Natural killer cell (primary cell): Measurements from ENCODE around the gene PHACTR3. TPM values are rescaled to one million over a fixed set of nuclear protein-coding genes. Genes with fewer than 3 reads are reported as not detected.

Experiments
- ATAC-seq, 3 donors: fragments of 150-1000 bp in 2 of 3; fragments of 200-7000 bp in 1 of 3; cut with Tn5 transposase; 1 replicate in 1 of 3; 2 replicates in 2 of 3; pipeline ENCODE4 v1.10.0; 2021; ENCODE audit warnings: mild to moderate bottlenecking in 2 of 3, moderate library complexity in 2 of 3
- DNase-seq, 2 donors: peaks; one replicate each; pipeline versions ENCODE4 v3.0.0 to v3.0.0-alpha.2; 2013 to 2021; ENCODE audit warnings: mixed read lengths in 1 of 2
- H3K27ac ChIP-seq: one replicate; pipeline ENCODE4 v1.5.1; 2013; ENCODE audit warnings: mild to moderate bottlenecking, low read length
- H3K27me3 ChIP-seq: one replicate; pipeline ENCODE4 v1.6.1; 2013; ENCODE audit warnings: low read length; ENCODE audit not compliant: control insufficient read depth, insufficient read depth
- H3K36me3 ChIP-seq: one replicate; pipeline ENCODE4 v1.6.1; 2013; ENCODE audit warnings: low read length; ENCODE audit not compliant: control insufficient read depth, insufficient read depth
- H3K4me1 ChIP-seq: one replicate; pipeline ENCODE4 v1.6.1; 2013; ENCODE audit warnings: low read length; ENCODE audit not compliant: control insufficient read depth, insufficient read depth
- H3K4me3 ChIP-seq: one replicate; pipeline ENCODE4 v1.5.1; 2013; ENCODE audit warnings: low read length
- H3K9me3 ChIP-seq: one replicate; pipeline ENCODE4 v1.6.1; 2013; ENCODE audit warnings: low read length; ENCODE audit not compliant: control insufficient read depth, insufficient read depth
- H3K27ac Mint-ChIP-seq, 2 donors: one replicate each; pipeline ENCODE4 v1.8.0; 2022; ENCODE audit warnings: mild to moderate bottlenecking in 2 of 2, mixed read lengths in 2 of 2, moderate library complexity in 1 of 2
- H3K27me3 Mint-ChIP-seq, 2 donors: one replicate each; pipeline ENCODE4 v1.8.0; 2022; ENCODE audit warnings: low read depth in 2 of 2, mixed read lengths in 2 of 2
- H3K36me3 Mint-ChIP-seq: one replicate; pipeline ENCODE4 v1.8.0; 2022; ENCODE audit warnings: mixed read lengths
- H3K4me1 Mint-ChIP-seq, 2 donors: one replicate each; pipeline ENCODE4 v1.8.0; 2022; ENCODE audit warnings: mixed read lengths in 2 of 2
- H3K4me3 Mint-ChIP-seq: one replicate; pipeline ENCODE4 v1.8.0; 2022; ENCODE audit warnings: mild to moderate bottlenecking, moderate library complexity, mixed read lengths
- H3K9me3 Mint-ChIP-seq, 2 donors: one replicate each; pipeline ENCODE4 v1.8.0; 2022; ENCODE audit warnings: mixed read lengths in 2 of 2
- WGBS: methylation state at CpG from one replicate; pipeline ENCODE4 v1.1.7; 2013; ENCODE audit warnings: missing lambda C conversion rate; ENCODE audit not compliant: insufficient coverage; 5-methylcytosine and 5-hydroxymethylcytosine counted together
- intact Hi-C: fragments of 100-400 bp; cut with micrococcal nuclease; formaldehyde crosslinking; loops from one replicate; pipeline ENCODE4 v1.14.2; 2022
- total RNA-seq, 4 donors: library from RNA; stranded (reverse); fragments of 120-200 nt in 1 of 4; gene quantifications; one replicate each; pipeline versions ENCODE4 v1.2.3 to v1.2.4, GENCODE V29; 2013 to 2022
- TF ChIP-seq, protein P1 (sequence below): fragments of 200-600 bp; IDR thresholded peaks from one replicate; pipeline ENCODE4 v1.8.0; 2022; ENCODE audit warnings: antibody characterized with exemption

Gene PHACTR3
- total RNA-seq, 3 donors from 2014 or later (not counting 1 experiment from before 2014, with no cell fraction given): not detected

DNA sequence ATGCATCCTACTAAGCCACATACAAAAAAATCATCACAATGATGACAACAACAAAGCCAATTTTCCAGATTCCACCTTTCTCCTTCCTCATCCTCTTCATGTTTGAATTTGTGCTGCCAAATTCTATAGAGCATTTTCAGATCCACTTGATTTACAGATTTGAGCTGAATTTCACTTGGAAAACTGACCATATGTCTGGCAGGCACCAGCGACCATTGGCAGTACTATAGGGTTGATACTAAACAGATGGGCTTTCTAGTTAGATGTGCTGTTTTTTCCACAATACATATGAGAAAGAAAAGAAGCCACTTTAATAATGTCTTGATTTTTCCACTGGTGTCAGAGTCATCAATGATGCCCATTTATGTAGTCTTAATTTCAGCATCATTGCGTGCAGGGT lies 127.0 kb downstream of the PHACTR3 start:
- no peaks in the 10 kb centered on the region for H3K27me3 ChIP-seq
- Mint-ChIP-seq H3K4me3 (no peak overlapping the region), H3K4me1 (no peaks in the 10 kb centered on the region), H3K9me3 (no peaks in the 10 kb centered on the region), H3K27me3 (peaks cover 0 to 7% of the 10 kb centered on the region in 2 donors), H3K27ac (no peak overlapping the region), H3K36me3 (no peaks in the 10 kb centered on the region)
- no peak for DNase-seq
- no peaks in the 10 kb centered on the region for H3K4me1 ChIP-seq
- no peaks in the 10 kb centered on the region for H3K9me3 ChIP-seq
- intact Hi-C loops: no loop called here
- no peak overlapping the region for H3K4me3 ChIP-seq
- H3K36me3 ChIP-seq: no peaks in the 10 kb centered on the region
- no peak overlapping the region for H3K27ac ChIP-seq
- no peak for ATAC-seq
- 89% methylated on average over 1 of the region's 2 CpGs for WGBS
- TF ChIP-seq, protein P1, sequence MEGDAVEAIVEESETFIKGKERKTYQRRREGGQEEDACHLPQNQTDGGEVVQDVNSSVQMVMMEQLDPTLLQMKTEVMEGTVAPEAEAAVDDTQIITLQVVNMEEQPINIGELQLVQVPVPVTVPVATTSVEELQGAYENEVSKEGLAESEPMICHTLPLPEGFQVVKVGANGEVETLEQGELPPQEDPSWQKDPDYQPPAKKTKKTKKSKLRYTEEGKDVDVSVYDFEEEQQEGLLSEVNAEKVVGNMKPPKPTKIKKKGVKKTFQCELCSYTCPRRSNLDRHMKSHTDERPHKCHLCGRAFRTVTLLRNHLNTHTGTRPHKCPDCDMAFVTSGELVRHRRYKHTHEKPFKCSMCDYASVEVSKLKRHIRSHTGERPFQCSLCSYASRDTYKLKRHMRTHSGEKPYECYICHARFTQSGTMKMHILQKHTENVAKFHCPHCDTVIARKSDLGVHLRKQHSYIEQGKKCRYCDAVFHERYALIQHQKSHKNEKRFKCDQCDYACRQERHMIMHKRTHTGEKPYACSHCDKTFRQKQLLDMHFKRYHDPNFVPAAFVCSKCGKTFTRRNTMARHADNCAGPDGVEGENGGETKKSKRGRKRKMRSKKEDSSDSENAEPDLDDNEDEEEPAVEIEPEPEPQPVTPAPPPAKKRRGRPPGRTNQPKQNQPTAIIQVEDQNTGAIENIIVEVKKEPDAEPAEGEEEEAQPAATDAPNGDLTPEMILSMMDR: no peak

DNA sequence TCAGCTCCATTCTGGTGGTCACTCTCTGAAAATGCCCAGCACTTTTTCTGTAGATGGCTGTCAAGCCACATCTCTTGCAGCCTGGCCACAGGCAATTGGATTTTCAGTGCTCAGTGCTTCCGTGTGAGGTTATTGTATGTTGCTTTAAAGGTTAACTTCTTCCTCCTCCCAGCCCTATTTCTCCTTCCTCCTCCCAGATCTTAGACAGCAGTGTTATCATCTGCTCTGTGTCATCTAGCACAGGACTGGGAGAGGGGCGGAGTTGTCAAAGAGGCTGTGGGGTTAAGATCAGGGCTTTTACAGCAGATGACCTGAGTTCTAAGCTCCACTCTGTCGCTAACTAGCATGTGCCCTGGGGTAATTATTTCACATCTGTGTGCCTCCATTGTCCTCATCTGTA lies 129.0 kb downstream of the PHACTR3 start:
- Mint-ChIP-seq H3K4me3 (no peak overlapping the region), H3K27me3 (peaks cover 0 to 5% of the 10 kb centered on the region in 2 donors), H3K36me3 (no peaks in the 10 kb centered on the region), H3K27ac (no peak overlapping the region), H3K9me3 (no peaks in the 10 kb centered on the region), H3K4me1 (no peaks in the 10 kb centered on the region)
- Histone ChIP-seq H3K4me3 (no peak overlapping the region), H3K27me3 (no peaks in the 10 kb centered on the region), H3K4me1 (no peaks in the 10 kb centered on the region), H3K36me3 (no peaks in the 10 kb centered on the region), H3K9me3 (no peaks in the 10 kb centered on the region), H3K27ac (no peak overlapping the region)
- WGBS: 80% methylated on average over 2 of the region's 3 CpGs
- no peak for DNase-seq
- ATAC-seq: no peak
- intact Hi-C loops: no loop called here
- TF ChIP-seq, protein P1: no peak

DNA sequence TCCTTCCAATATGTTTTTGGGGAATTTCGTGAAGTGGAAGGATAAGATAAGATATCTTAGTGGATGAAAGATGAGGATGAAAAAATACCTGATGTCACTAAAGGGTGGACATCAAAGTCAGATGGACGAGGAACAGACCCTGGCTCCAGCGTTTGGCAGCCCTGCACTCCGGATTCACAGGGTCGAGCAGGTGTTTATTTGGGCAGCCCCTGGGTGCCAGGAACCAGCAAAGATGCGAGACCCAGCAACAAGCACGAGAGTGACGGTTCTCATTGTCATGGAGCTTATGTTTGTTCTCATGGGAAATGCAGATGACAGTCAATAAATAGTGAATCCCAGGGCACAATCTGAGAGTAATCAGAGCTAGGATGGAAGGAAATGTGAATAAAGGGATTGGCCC lies 131.1 kb downstream of the PHACTR3 start:
- Histone ChIP-seq H3K4me1 (no peaks in the 10 kb centered on the region), H3K4me3 (no peak overlapping the region), H3K9me3 (no peaks in the 10 kb centered on the region), H3K36me3 (no peaks in the 10 kb centered on the region), H3K27me3 (no peaks in the 10 kb centered on the region), H3K27ac (no peak overlapping the region)
- H3K27me3 Mint-ChIP-seq: no peaks in the 10 kb centered on the region
- no peaks in the 10 kb centered on the region for H3K9me3 Mint-ChIP-seq
- H3K36me3 Mint-ChIP-seq: no peaks in the 10 kb centered on the region
- H3K4me1 Mint-ChIP-seq: no peaks in the 10 kb centered on the region
- H3K4me3 Mint-ChIP-seq: no peak overlapping the region
- intact Hi-C loops: no loop called here
- ATAC-seq (no peak), DNase-seq (no peak)
- no peak overlapping the region for H3K27ac Mint-ChIP-seq
- WGBS: 52% methylated on average over 8 of the region's 8 CpGs
- TF ChIP-seq, protein P1: no peak

DNA sequence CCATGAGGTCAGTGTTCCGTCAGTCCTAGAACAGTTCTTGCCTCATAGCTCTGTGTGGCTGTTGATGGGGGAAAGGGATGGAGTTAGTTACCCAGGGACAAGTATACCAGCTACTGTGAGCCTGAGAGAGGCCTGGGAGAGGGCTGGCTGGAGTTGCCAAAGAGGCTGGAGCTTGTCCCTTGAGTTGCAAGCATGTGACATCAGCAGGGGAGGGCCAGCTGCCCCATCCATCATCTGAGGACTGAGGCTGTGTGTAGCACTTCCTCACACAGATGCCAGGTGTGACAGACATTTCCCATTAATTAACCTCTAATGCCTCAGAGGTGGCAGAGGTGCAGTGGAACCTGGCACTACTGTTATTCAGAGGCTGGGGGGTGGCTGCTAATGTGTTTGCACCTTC lies 131.6 kb downstream of the PHACTR3 start:
- Mint-ChIP-seq H3K36me3 (no peaks in the 10 kb centered on the region), H3K27ac (no peak overlapping the region), H3K9me3 (no peaks in the 10 kb centered on the region), H3K4me3 (no peak overlapping the region), H3K27me3 (no peaks in the 10 kb centered on the region), H3K4me1 (no peaks in the 10 kb centered on the region)
- no peaks in the 10 kb centered on the region for H3K27me3 ChIP-seq
- no peak overlapping the region for H3K4me3 ChIP-seq
- TF ChIP-seq, protein P1: no peak
- intact Hi-C loops: no loop called here
- 81% methylated on average over 1 of the region's 1 CpG for WGBS
- DNase-seq (no peak), ATAC-seq (no peak)
- no peaks in the 10 kb centered on the region for H3K4me1 ChIP-seq
- no peak overlapping the region for H3K27ac ChIP-seq
- no peaks in the 10 kb centered on the region for H3K36me3 ChIP-seq
- no peaks in the 10 kb centered on the region for H3K9me3 ChIP-seq
